Testis (tissue), 3 donors: ENCODE measurements around the gene CD9. TPM values are rescaled to one million over a fixed set of nuclear protein-coding genes. Genes with fewer than 3 reads are reported as not detected.
"Not testable (repeated sequence)": the region's sequence is repeated elsewhere in the genome, so short reads cannot be mapped to it uniquely, and the experiment has no call there.

ENCODE experiments used
- DNase-seq: peaks from one replicate; pipeline ENCODE4 v3.0.0-alpha.2; 2019
- H3K27ac ChIP-seq, 2 donors: fragments of 200-600 bp; sonication (generic); one replicate each; pipeline ENCODE4 v1.5.1; 2019
- H3K27me3 ChIP-seq: fragments of 200-600 bp; sonication (generic); one replicate; pipeline ENCODE4 v1.5.1; 2019
- H3K36me3 ChIP-seq: fragments of 200-600 bp; sonication (generic); one replicate; pipeline ENCODE4 v1.5.1; 2017; ENCODE audit warnings: low read depth; ENCODE audit errors: missing control alignments
- H3K4me1 ChIP-seq: fragments of 200-600 bp; sonication (generic); one replicate; pipeline ENCODE4 v1.5.1; 2019
- H3K4me3 ChIP-seq, 2 donors: fragments of 200-600 bp; sonication (generic); one replicate each; pipeline ENCODE4 v1.5.1; 2017 to 2019
- H3K9me3 ChIP-seq: fragments of 200-600 bp; sonication (generic); one replicate; pipeline ENCODE4 v1.5.1; 2017
- POLR2A ChIP-seq: fragments of 450-650 bp; IDR thresholded peaks from one replicate; pipeline ENCODE4 v1.6.1; 2017; ENCODE audit warnings: antibody characterized with exemption, mild to moderate bottlenecking, moderate library complexity
- WGBS, 2 donors: methylation state at CpG; one replicate each; pipeline ENCODE4 v1.1.5; 2018; 5-methylcytosine and 5-hydroxymethylcytosine counted together
- intact Hi-C: fragments of 100-400 bp; cut with DNase I; formaldehyde crosslinking; loops from one replicate; pipeline ENCODE4 v1.15.1; 2023; ENCODE audit warnings: low total_unique reads
- polyA plus RNA-seq: library from polyadenylated mRNA; stranded (reverse); fragments of 350-450 nt; fragmentation: Illumina TruSeq; extraction: RNeasy Lipid Tissue Mini Kit (QIAGEN cat#74804); gene quantifications from one replicate; pipeline ENCODE4 v1.2.3, GENCODE V29; 2014; ENCODE audit warnings: low read depth, low replicate concordance; ENCODE audit not compliant: insufficient read depth
- total RNA-seq, 2 donors: library from RNA; depleted of rRNA; stranded (reverse); fragments of >200 nt; gene quantifications; one replicate each; pipeline ENCODE4 v1.2.3, GENCODE V29; 2016
- TF ChIP-seq, protein P1 (sequence below), 3 experiments: fragments of 450-650 bp in 2 of 3; fragments of 200-600 bp in 1 of 3; sonication (generic) in 1 of 3; IDR thresholded peaks; one replicate each; pipeline ENCODE4 v1.5.1; 2016 to 2019; ENCODE audit warnings: antibody characterized with exemption in 3 of 3, mild to moderate bottlenecking in 2 of 3, moderate library complexity in 1 of 3

Gene CD9
- total and polyA plus RNA-seq, 3 donors from 2014 or later = 31.2 to 94.2 (median 53.1) TPM

DNA sequence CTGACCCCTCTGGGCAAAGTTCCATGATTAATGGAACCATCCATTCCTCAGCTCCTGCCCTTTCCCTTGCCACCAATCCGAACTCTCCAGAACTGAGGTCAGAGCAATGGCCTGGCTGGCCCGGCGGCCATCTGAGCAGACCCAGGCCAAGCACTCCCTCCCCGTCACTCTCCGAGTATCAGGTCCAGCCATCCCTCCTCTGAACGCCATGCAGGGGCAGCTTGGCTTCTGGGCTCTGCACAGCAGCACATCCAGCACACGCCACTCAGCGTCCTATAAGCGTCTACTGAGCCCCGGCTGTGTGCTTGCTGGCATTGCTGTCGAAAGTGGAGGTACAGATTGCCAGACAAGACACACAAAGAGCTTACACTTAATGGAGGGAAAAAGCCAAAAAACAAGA lies 41.5 kb upstream of the CD9 start:
- Histone ChIP-seq H3K27me3 (no peaks in the 10 kb centered on the region), H3K4me1 (peaks cover 6% of the 10 kb centered on the region), H3K27ac (no peak overlapping the region), H3K4me3 (peak overlapping the region in 1 of 2 donors; percentile 47), H3K9me3 (no peaks in the 10 kb centered on the region), H3K36me3 (no peaks in the 10 kb centered on the region)
- no peak for DNase-seq
- intact Hi-C loops = no loop called here
- TF ChIP-seq, protein P1, sequence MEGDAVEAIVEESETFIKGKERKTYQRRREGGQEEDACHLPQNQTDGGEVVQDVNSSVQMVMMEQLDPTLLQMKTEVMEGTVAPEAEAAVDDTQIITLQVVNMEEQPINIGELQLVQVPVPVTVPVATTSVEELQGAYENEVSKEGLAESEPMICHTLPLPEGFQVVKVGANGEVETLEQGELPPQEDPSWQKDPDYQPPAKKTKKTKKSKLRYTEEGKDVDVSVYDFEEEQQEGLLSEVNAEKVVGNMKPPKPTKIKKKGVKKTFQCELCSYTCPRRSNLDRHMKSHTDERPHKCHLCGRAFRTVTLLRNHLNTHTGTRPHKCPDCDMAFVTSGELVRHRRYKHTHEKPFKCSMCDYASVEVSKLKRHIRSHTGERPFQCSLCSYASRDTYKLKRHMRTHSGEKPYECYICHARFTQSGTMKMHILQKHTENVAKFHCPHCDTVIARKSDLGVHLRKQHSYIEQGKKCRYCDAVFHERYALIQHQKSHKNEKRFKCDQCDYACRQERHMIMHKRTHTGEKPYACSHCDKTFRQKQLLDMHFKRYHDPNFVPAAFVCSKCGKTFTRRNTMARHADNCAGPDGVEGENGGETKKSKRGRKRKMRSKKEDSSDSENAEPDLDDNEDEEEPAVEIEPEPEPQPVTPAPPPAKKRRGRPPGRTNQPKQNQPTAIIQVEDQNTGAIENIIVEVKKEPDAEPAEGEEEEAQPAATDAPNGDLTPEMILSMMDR (IDR thresholded peaks at IDR 0.05) = no peak
- TF ChIP-seq POLR2A = no peak
- 56 to 68% methylated on average over 11 of the region's 11 CpGs for WGBS, 2 donors

DNA sequence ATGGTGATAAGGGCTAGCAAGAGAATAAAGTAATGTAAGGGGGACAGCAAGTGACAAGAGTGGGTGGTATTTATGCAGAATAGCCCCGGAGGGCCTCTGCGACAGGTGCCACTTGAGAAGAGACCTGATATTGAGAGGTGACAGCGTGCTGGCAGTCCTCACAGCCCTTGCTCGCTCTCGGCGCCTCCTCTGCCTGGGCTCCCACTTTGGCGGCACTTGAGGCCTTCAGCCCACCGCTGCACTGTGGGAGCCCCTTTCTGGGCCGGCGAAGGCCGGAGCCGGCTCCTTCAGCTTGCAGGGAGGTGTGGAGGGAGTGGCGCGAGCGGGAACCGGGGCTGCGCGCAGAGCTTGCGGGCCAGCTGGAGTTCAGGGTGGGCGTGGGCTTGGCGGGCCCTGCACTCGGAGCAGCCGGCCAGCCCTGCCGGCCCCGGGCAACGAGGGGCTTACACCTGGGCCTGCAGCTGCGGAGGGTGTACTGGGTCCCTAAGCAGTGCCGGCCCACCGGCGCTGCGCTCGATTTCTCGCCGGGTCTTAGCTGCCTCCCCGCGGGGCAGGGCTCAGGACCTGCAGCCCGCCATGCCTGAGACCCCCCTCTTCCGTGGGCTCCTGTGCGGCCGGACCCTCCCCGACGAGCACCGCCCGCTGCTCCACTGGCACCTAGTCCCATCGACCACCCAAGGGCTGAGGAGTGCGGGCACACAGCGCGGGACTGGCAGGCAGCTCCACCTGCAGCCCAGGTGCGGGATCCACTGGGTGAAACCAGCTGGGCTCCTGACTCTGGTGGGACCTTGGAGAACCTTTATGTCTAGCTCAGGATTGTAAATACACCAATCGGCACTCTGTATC lies 40.8 kb upstream of the CD9 start:
- peak overlapping the region in 1 of 2 donors; percentile 47 for H3K4me3 ChIP-seq
- intact Hi-C loops, DNase-seq, H3K36me3 ChIP-seq, H3K27ac ChIP-seq, H3K4me1 ChIP-seq, H3K27me3 ChIP-seq, H3K9me3 ChIP-seq: not testable (repeated sequence)
- 53 to 69% methylated on average over 14 to 48 of the region's 50 CpGs for WGBS, 2 donors

DNA sequence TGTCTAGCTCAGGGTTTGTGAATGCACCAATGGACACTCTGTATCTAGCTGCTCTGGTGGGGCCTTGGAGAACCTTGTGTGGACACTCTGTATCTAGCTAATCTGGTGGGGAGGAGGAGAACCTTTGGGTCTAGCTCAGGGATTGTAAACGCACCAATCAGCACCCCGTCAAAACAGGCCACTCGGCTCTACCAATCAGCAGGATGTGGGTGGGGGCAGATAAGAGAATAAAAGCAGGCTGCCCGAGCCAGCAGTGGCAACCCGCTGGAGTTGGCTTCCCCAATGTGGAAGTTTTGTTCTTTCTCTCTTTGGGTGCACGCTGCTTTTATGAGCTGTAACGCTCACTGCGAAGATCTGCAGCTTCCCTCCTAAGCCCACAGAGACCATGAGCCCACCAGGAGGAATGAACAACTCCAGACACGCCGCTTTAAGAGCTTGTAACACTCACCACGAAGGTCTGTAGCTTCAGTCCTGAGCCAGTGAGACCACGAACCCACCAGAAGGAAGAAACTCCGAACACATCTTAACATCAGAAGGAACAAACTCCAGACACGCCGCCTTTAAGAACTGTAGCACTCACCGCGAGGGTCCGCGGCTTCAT lies 40.1 kb upstream of the CD9 start:
- H3K4me1 ChIP-seq, H3K9me3 ChIP-seq, H3K27ac ChIP-seq, H3K4me3 ChIP-seq, H3K27me3 ChIP-seq, intact Hi-C loops, H3K36me3 ChIP-seq, DNase-seq: not testable (repeated sequence)
- WGBS, 2 donors = 82 to 87% methylated on average over 17 to 19 of the region's 19 CpGs

DNA sequence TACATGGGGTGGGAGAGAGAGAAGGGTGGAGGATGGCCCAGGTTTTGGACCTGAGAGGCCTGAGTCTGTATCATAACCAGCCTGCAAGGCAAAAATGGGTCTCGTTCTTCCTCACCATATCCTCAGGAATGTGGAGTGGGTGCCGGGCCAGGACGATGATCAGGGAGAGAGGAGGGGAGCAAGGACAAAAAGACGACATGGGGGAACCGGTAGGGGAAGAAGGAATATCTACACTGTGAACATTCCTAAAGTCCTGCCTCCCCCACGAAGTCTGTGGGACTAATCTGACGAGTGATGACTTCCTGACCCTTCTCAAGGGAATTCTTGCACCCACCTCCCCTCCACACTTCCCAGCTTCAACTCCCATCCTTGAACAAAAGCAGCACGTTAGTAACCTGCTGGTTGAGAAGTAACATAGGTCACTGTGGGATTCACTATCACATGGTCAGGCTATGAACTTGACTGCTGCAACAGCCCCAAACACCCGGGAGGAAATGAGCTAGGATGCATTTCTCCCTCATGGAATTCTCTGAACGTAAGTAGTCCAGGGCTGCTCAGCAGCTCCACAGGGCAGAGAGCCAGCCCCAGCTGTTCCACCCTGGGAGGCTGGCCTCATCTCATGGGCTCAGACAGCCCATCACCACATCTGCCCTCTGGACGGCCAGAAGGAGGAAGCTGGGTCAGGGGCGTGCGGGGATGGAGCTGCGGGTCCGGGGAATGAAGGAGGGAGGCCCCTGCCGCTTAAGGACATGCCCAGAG lies 38.9 kb upstream of the CD9 start:
- no peak for DNase-seq
- TF ChIP-seq, protein P1 (IDR thresholded peaks at IDR 0.05) = no peak
- no peak for TF ChIP-seq POLR2A
- 41 to 42% methylated on average over 10 to 16 of the region's 16 CpGs for WGBS, 2 donors

DNA sequence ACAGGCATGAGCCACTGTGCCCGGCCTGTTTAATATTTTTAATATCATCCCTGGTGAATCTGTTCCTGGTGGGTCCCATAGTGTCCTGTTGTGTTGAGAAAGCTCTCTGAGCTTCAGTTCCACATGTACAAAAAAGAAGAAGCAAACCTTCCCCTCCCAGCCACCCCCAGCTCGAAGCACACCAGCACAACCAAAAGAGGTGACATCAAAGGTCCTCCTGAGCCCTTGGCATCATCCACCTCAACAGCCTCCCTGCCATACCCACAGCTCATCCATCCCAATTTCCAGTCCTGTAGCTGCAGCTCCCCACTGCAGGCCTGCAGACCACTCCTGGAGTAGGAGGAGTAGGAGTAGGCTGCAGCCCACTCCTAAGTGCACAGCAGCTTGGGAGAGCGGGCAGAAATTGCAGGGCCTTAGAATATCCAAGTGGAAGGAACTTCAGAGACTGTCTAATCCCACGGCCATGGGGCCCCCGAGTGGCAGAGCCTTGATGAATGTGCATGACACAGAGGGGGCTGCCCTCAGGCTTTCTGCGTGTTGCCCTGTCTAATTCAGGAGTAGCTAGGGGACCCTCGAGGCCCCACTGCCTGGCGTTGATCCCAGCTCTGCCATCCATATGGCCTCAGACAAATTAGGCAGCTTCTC lies 36.7 kb upstream of the CD9 start:
- no peak for DNase-seq
- no peaks in the 10 kb centered on the region for H3K36me3 ChIP-seq
- no peaks in the 10 kb centered on the region for H3K9me3 ChIP-seq
- intact Hi-C loops = no loop called here
- no peak overlapping the region for H3K27ac ChIP-seq
- H3K27me3 ChIP-seq = no peaks in the 10 kb centered on the region
- WGBS, 2 donors = 85 to 87% methylated on average over 7 to 8 of the region's 8 CpGs
- no peak overlapping the region for H3K4me3 ChIP-seq
- peaks cover 6% of the 10 kb centered on the region for H3K4me1 ChIP-seq
- TF ChIP-seq POLR2A = no peak
- TF ChIP-seq, protein P1 (IDR thresholded peaks at IDR 0.05) = no peak

More for the DNA sequence above, 38.9 kb upstream of the CD9 start:
- Histone ChIP-seq H3K4me3 (no peak overlapping the region), H3K27me3 (no peaks in the 10 kb centered on the region), H3K4me1 (peaks cover 6% of the 10 kb centered on the region), H3K36me3 (no peaks in the 10 kb centered on the region), H3K9me3 (no peaks in the 10 kb centered on the region), H3K27ac (no peak overlapping the region)
- intact Hi-C loops = no loop called here
